Tibial nerve (tissue), 3 donors: ENCODE data around the gene F7.

ENCODE experiments used
- POLR2A ChIP-seq, 2 donors: fragments of 450-650 bp; IDR thresholded peaks; one replicate each; pipeline ENCODE4 v1.6.1; 2017; ENCODE audit warnings: antibody characterized with exemption in 2 of 2, mild to moderate bottlenecking in 2 of 2, moderate library complexity in 2 of 2
- TF ChIP-seq, protein P1 (sequence below), 5 experiments: fragments of 200-600 bp in 3 of 5; fragments of 450-650 bp in 2 of 5; sonication (generic) in 3 of 5; IDR thresholded peaks; one replicate each; pipeline ENCODE4 v1.5.1; 2016 to 2019; ENCODE audit warnings: antibody characterized with exemption in 5 of 5, mild to moderate bottlenecking in 3 of 5, moderate library complexity in 2 of 5

GRCh38 chr13:113065406-113066141, 40.0 kb upstream of the F7 start:
- TF ChIP-seq, protein P1, sequence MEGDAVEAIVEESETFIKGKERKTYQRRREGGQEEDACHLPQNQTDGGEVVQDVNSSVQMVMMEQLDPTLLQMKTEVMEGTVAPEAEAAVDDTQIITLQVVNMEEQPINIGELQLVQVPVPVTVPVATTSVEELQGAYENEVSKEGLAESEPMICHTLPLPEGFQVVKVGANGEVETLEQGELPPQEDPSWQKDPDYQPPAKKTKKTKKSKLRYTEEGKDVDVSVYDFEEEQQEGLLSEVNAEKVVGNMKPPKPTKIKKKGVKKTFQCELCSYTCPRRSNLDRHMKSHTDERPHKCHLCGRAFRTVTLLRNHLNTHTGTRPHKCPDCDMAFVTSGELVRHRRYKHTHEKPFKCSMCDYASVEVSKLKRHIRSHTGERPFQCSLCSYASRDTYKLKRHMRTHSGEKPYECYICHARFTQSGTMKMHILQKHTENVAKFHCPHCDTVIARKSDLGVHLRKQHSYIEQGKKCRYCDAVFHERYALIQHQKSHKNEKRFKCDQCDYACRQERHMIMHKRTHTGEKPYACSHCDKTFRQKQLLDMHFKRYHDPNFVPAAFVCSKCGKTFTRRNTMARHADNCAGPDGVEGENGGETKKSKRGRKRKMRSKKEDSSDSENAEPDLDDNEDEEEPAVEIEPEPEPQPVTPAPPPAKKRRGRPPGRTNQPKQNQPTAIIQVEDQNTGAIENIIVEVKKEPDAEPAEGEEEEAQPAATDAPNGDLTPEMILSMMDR (IDR thresholded peaks at IDR 0.05): no peak
- no peak for TF ChIP-seq POLR2A (IDR thresholded peaks at IDR 0.05)
